OCI-LY1 (cell line): ENCODE data around the gene PNPLA7.

Experiments used
- H2AFZ ChIP-seq: fragments of 200-600 bp; sonication (generic), shearing (Covaris generic); 2 replicates; pipeline ENCODE4 v1.6.0; 2014; ENCODE audit warnings: antibody characterized with exemption, mild to moderate bottlenecking, low read length
- H3F3A ChIP-seq: fragments of 200-600 bp; sonication (generic), shearing (Covaris generic); 2 replicates; pipeline ENCODE4 v1.6.0; 2014; ENCODE audit warnings: mild to moderate bottlenecking, antibody characterized with exemption, low read length, moderate library complexity; ENCODE audit not compliant: insufficient read depth
- H3K27ac ChIP-seq: fragments of 200-600 bp; sonication (generic); 2 replicates; pipeline ENCODE4 v1.5.1; 2014; ENCODE audit warnings: low read length, mixed run types, mild to moderate bottlenecking, low read depth; ENCODE audit not compliant: poor library complexity, severe bottlenecking
- H3K27me3 ChIP-seq: fragments of 200-600 bp; sonication (generic); 2 replicates; pipeline ENCODE4 v1.6.0; 2014; ENCODE audit warnings: antibody characterized with exemption, mild to moderate bottlenecking, low read length, moderate library complexity; ENCODE audit not compliant: insufficient read depth
- H3K36me3 ChIP-seq: fragments of 200-600 bp; sonication (generic); 2 replicates; pipeline ENCODE4 v1.6.1; 2014; ENCODE audit warnings: mild to moderate bottlenecking, antibody characterized with exemption, low read length, moderate library complexity, mixed read lengths; ENCODE audit not compliant: insufficient read depth
- H3K4me1 ChIP-seq: fragments of 200-600 bp; sonication (generic); 2 replicates; pipeline ENCODE4 v1.5.1; 2014; ENCODE audit warnings: mild to moderate bottlenecking, low read length, moderate library complexity; ENCODE audit not compliant: insufficient read depth, severe bottlenecking
- H3K4me2 ChIP-seq: fragments of 200-600 bp; sonication (generic), shearing (Covaris generic); 2 replicates; pipeline ENCODE4 v1.6.1; 2014; ENCODE audit warnings: low read length
- H3K4me3 ChIP-seq: fragments of 200-600 bp; sonication (generic); 2 replicates; pipeline ENCODE4 v1.5.1; 2014; ENCODE audit warnings: low read length, low read depth, mild to moderate bottlenecking, mixed read lengths; ENCODE audit not compliant: poor library complexity, severe bottlenecking
- H3K79me2 ChIP-seq: fragments of 200-600 bp; shearing (Covaris generic); 2 replicates; pipeline ENCODE4 v1.6.1; 2016; ENCODE audit warnings: mixed run types, low read length, mixed read lengths; ENCODE audit not compliant: insufficient read depth
- H3K9ac ChIP-seq: fragments of 200-600 bp; sonication (generic), shearing (Covaris generic); 2 replicates; pipeline ENCODE4 v1.6.1; 2014; ENCODE audit warnings: mild to moderate bottlenecking, low read length, mixed read lengths
- H3K9me2 ChIP-seq: fragments of 200-600 bp; sonication (generic), shearing (Covaris generic); 2 replicates; pipeline ENCODE4 v1.6.1; 2014; ENCODE audit warnings: low read depth, mild to moderate bottlenecking, low read length, mixed read lengths
- H3K9me3 ChIP-seq: fragments of 200-600 bp; shearing (Covaris generic); 2 replicates; pipeline ENCODE4 v1.6.1; 2014; ENCODE audit warnings: low read length, mixed read lengths
- H4K20me1 ChIP-seq: fragments of 200-600 bp; sonication (generic), shearing (Covaris generic); 2 replicates; pipeline ENCODE4 v1.6.0; 2016; ENCODE audit warnings: mild to moderate bottlenecking, low read length; ENCODE audit not compliant: insufficient read depth
- CTCF ChIP-seq: fragments of 200-600 bp; sonication (generic), shearing (Covaris generic); IDR thresholded peaks from 2 replicates; pipeline ENCODE4 v1.5.1; 2017; ENCODE audit warnings: mild to moderate bottlenecking, antibody characterized with exemption, low read length, moderate library complexity, mixed read lengths
- EZH2 ChIP-seq: fragments of 200-600 bp; sonication (generic), shearing (Covaris generic); IDR thresholded peaks from 2 replicates; pipeline ENCODE4 v1.8.0; 2017; ENCODE audit warnings: borderline replicate concordance, mixed run types, mild to moderate bottlenecking, antibody characterized with exemption, low read length, moderate library complexity, mixed read lengths

PNPLA7 gene

GRCh38 chr9:137477778-137478612 is 72.2 kb downstream of the PNPLA7 start:
- no peaks in the 10 kb centered on the region for H3K4me1 ChIP-seq
- H3K9me2 ChIP-seq, result no peaks in the 10 kb centered on the region
- H3K4me3 ChIP-seq, result no peak overlapping the region
- H3K79me2 ChIP-seq, result no peaks in the 10 kb centered on the region
- H3K27ac ChIP-seq, result no peak overlapping the region
- H4K20me1 ChIP-seq, result no peaks in the 10 kb centered on the region
- no peak for TF ChIP-seq EZH2
- TF ChIP-seq CTCF, result no peak
- H3K4me2 ChIP-seq, result no peak overlapping the region
- no peaks in the 10 kb centered on the region; the same call in 1 of the 2 replicates for H3K27me3 ChIP-seq
- H3K9ac ChIP-seq, result no peak overlapping the region
- H3K9me3 ChIP-seq, result peaks cover 8% of the 10 kb centered on the region; the same call in 1 of the 2 replicates
- no peaks in the 10 kb centered on the region for H3K36me3 ChIP-seq
- no peak overlapping the region for H2AFZ ChIP-seq
- no peaks in the 10 kb centered on the region for H3F3A ChIP-seq

GRCh38 chr9:137476856-137477255 is 73.3 kb downstream of the PNPLA7 start:
- Histone ChIP-seq H3K4me3 (no peak overlapping the region), H3K36me3 (no peaks in the 10 kb centered on the region), H3K9me3 (peaks cover 8% of the 10 kb centered on the region; the same call in 1 of the 2 replicates), H4K20me1 (no peaks in the 10 kb centered on the region), H3K79me2 (no peaks in the 10 kb centered on the region), H2AFZ (no peak overlapping the region), H3K27me3 (no peaks in the 10 kb centered on the region; the same call in 1 of the 2 replicates), H3F3A (no peaks in the 10 kb centered on the region), H3K4me2 (no peak overlapping the region), H3K9me2 (no peaks in the 10 kb centered on the region), H3K27ac (no peak overlapping the region), H3K4me1 (no peaks in the 10 kb centered on the region), H3K9ac (no peak overlapping the region)
- TF ChIP-seq EZH2, result no peak

- Histone ChIP-seq H3K4me2 (no peak overlapping the region), H3K27me3 (no peaks in the 10 kb centered on the region; the same call in 1 of the 2 replicates), H3K4me3 (no peak overlapping the region), H3K27ac (no peak overlapping the region), H4K20me1 (no peaks in the 10 kb centered on the region), H3F3A (no peaks in the 10 kb centered on the region), H3K79me2 (no peaks in the 10 kb centered on the region), H2AFZ (no peak overlapping the region), H3K4me1 (no peaks in the 10 kb centered on the region), H3K36me3 (no peaks in the 10 kb centered on the region), H3K9me3 (peaks cover 8% of the 10 kb centered on the region; the same call in 1 of the 2 replicates), H3K9ac (no peak overlapping the region), H3K9me2 (no peaks in the 10 kb centered on the region)
- TF ChIP-seq CTCF (no peak), EZH2 (no peak)
These were observed 74.5 kb downstream of the PNPLA7 start for GRCh38 chr9:137475666-137476065.
